ENCODE measurements around the gene B3GALT6.

B3GALT6 gene

GRCh38 chr1:1200876-1201810, 30.9 kb upstream of the B3GALT6 start:
- peak; percentile 74 for DNase-seq (ENCODE audit: low spot score)

GRCh38 chr1:1202831-1203560, 29.0 kb upstream of the B3GALT6 start:
- DNase-seq (ENCODE audit: low spot score): no peak

GRCh38 chr1:1203561-1204424, 28.2 kb upstream of the B3GALT6 start:
- no peak for DNase-seq (ENCODE audit: low spot score)

GRCh38 chr1:1204425-1204920, 27.6 kb upstream of the B3GALT6 start:
- no peak for DNase-seq (ENCODE audit: low spot score)

GRCh38 chr1:1204998-1205768, 26.9 kb upstream of the B3GALT6 start:
- DNase-seq (ENCODE audit: low spot score): no peak

GRCh38 chr1:1205769-1206375, 26.2 kb upstream of the B3GALT6 start:
- no peak for DNase-seq (ENCODE audit: low spot score)

GRCh38 chr1:1206376-1206965, 25.6 kb upstream of the B3GALT6 start, which contains the start of gene TNFRSF18:
Gene TNFRSF18, minus strand, starts transcription at chr1:1206592. Its CDS starts 21 bp downstream, at chr1:1206571.
- DNase-seq (ENCODE audit: low spot score): no peak

- DNase-seq (ENCODE audit: low spot score): no peak
These were observed 25.0 kb upstream of the B3GALT6 start for GRCh38 chr1:1206966-1207531.

GRCh38 chr1:1207571-1207892, 24.5 kb upstream of the B3GALT6 start:
- no peak for DNase-seq (ENCODE audit: low spot score)

GRCh38 chr1:1208713-1209433, 23.2 kb upstream of the B3GALT6 start:
- DNase-seq (ENCODE audit: low spot score): no peak

GRCh38 chr1:1210726-1211540, 21.1 kb upstream of the B3GALT6 start:
- no peak for DNase-seq (ENCODE audit: low spot score)

- DNase-seq (ENCODE audit: low spot score): no peak
These were observed 20.2 kb upstream of the B3GALT6 start for GRCh38 chr1:1211541-1212441.

- DNase-seq (ENCODE audit: low spot score): no peak
These were observed 19.2 kb upstream of the B3GALT6 start for GRCh38 chr1:1212780-1213344.

GRCh38 chr1:1213345-1214265, 18.4 kb upstream of the B3GALT6 start, which contains the start of gene TNFRSF4:
Gene TNFRSF4, minus strand, starts transcription at chr1:1214153. Its CDS starts 26 bp downstream, at chr1:1214127.
- DNase-seq (ENCODE audit: low spot score): no peak

GRCh38 chr1:1215080-1215676, 16.9 kb upstream of the B3GALT6 start:
- no peak for DNase-seq (ENCODE audit: low spot score)

Measured in HuH-7 (cell line).